Fibroblast of the aortic adventitia (primary cell): ENCODE measurements around the gene EFCAB9. TPM values are rescaled to one million over a fixed set of nuclear protein-coding genes. Genes with fewer than 3 reads are reported as not detected.

ENCODE experiments used
- DNase-seq: peaks from one replicate; pipeline ENCODE4 v3.0.0-alpha.2; 2010; ENCODE audit warnings: low read depth
- H3K4me3 ChIP-seq: 2 replicates; pipeline ENCODE4 v1.5.1; 2011; ENCODE audit warnings: low read depth, mild to moderate bottlenecking, control low read depth, low read length, moderate library complexity
- CTCF ChIP-seq: IDR thresholded peaks from 2 replicates; pipeline ENCODE4 v1.5.1; 2011; ENCODE audit warnings: mild to moderate bottlenecking, low read length, control low read depth, inconsistent platforms; ENCODE audit not compliant: insufficient read depth
- total RNA-seq: library from RNA; depleted of rRNA; stranded (reverse); fragments of >200 nt; gene quantifications from 2 replicates; pipeline ENCODE4 v1.2.3, GENCODE V29; 2012; ENCODE audit warnings: low replicate concordance

Gene EFCAB9
- total RNA-seq, 1 donor: not detected

- H3K4me3 ChIP-seq: no peak overlapping the region
- DNase-seq: no peak
- no peak for TF ChIP-seq CTCF
These were observed 22.9 kb upstream of the EFCAB9 start for GRCh38 chr5:172171118-172171517.

- TF ChIP-seq CTCF: no peak
- no peak for DNase-seq
- no peak overlapping the region for H3K4me3 ChIP-seq
These were observed 20.9 kb upstream of the EFCAB9 start for GRCh38 chr5:172172912-172173563.

- no peak overlapping the region for H3K4me3 ChIP-seq
- DNase-seq: peak; percentile 16
- TF ChIP-seq CTCF: no peak
These were observed 20.3 kb upstream of the EFCAB9 start for GRCh38 chr5:172173564-172174153.

GRCh38 chr5:172175263-172175719, 18.7 kb upstream of the EFCAB9 start:
- TF ChIP-seq CTCF: no peak
- no peak for DNase-seq
- H3K4me3 ChIP-seq: no peak overlapping the region

GRCh38 chr5:172177176-172177575, 16.8 kb upstream of the EFCAB9 start:
- H3K4me3 ChIP-seq: no peak overlapping the region
- no peak for TF ChIP-seq CTCF
- no peak for DNase-seq

GRCh38 chr5:172178301-172178987, 15.5 kb upstream of the EFCAB9 start:
- TF ChIP-seq CTCF: no peak
- H3K4me3 ChIP-seq: no peak overlapping the region
- no peak for DNase-seq
